ENCODE measurements around the gene ATP13A4. TPM values are rescaled to one million over a fixed set of nuclear protein-coding genes. Genes with fewer than 3 reads are reported as not detected.

Gene ATP13A4
- total RNA-seq, 1 donor from 2014 or later = 13.0 TPM

DNA sequence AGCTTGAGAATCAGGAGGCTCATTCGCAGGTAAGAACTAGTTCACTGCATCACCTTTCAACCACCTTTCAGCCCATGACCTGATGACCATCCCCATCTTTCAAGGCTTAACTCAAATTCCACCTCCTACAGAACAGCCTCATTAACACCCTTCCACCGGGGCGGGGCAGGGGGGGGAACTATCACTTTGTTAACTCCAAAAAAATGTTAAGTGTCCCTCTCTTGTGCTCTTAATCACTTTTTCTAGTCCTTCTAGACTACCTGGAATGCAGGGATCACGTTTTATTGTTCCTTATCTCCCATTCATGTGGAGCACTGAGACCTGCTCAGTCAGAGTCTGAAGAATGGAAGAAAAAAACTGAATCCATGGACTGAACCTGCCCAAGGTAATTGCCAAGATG lies 51.8 kb downstream of the ATP13A4 start:
- Histone ChIP-seq H3K4me3 (no peak overlapping the region), H3K9me3 (no peaks in the 10 kb centered on the region), H3K36me3 (no peaks in the 10 kb centered on the region), H3K27ac (no peak overlapping the region), H3K27me3 (no peaks in the 10 kb centered on the region), H3K4me1 (no peaks in the 10 kb centered on the region)
- TF ChIP-seq, protein P1, sequence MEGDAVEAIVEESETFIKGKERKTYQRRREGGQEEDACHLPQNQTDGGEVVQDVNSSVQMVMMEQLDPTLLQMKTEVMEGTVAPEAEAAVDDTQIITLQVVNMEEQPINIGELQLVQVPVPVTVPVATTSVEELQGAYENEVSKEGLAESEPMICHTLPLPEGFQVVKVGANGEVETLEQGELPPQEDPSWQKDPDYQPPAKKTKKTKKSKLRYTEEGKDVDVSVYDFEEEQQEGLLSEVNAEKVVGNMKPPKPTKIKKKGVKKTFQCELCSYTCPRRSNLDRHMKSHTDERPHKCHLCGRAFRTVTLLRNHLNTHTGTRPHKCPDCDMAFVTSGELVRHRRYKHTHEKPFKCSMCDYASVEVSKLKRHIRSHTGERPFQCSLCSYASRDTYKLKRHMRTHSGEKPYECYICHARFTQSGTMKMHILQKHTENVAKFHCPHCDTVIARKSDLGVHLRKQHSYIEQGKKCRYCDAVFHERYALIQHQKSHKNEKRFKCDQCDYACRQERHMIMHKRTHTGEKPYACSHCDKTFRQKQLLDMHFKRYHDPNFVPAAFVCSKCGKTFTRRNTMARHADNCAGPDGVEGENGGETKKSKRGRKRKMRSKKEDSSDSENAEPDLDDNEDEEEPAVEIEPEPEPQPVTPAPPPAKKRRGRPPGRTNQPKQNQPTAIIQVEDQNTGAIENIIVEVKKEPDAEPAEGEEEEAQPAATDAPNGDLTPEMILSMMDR (IDR thresholded peaks at IDR 0.05) = no peak
- no peak for TF ChIP-seq POLR2AphosphoS5 (IDR thresholded peaks at IDR 0.05; ENCODE audit: insufficient read depth in 1 of 2, low read depth in 1 of 2)
- no peak for TF ChIP-seq POLR2A (IDR thresholded peaks at IDR 0.05)
- no peak for DNase-seq (ENCODE audit: extremely low spot score in 2 of 2)
- intact Hi-C loops (cut with DNase I) = no loop called here

- H3K9me3 ChIP-seq = no peaks in the 10 kb centered on the region
- TF ChIP-seq, protein P1 (IDR thresholded peaks at IDR 0.05) = no peak
- TF ChIP-seq POLR2AphosphoS5 (IDR thresholded peaks at IDR 0.05; ENCODE audit: insufficient read depth in 1 of 2, low read depth in 1 of 2) (no peak), POLR2A (IDR thresholded peaks at IDR 0.05) (no peak)
- no peaks in the 10 kb centered on the region for H3K36me3 ChIP-seq
- no peak overlapping the region for H3K27ac ChIP-seq
- H3K4me1 ChIP-seq = no peaks in the 10 kb centered on the region
- H3K4me3 ChIP-seq = no peak overlapping the region
- H3K27me3 ChIP-seq = no peaks in the 10 kb centered on the region
- no peak for DNase-seq (ENCODE audit: extremely low spot score in 2 of 2)
- intact Hi-C loops (cut with DNase I) = no loop called here
These were observed 54.8 kb downstream of the ATP13A4 start for GRCh38 chr3:193499801-193500485.

GRCh38 chr3:193499136-193499770 lies 55.4 kb downstream of the ATP13A4 start:
- H3K27me3 ChIP-seq = no peaks in the 10 kb centered on the region
- no peak overlapping the region for H3K4me3 ChIP-seq
- intact Hi-C loops (cut with DNase I) = no loop called here
- H3K27ac ChIP-seq = no peak overlapping the region
- no peaks in the 10 kb centered on the region for H3K9me3 ChIP-seq
- no peaks in the 10 kb centered on the region for H3K36me3 ChIP-seq
- H3K4me1 ChIP-seq = no peaks in the 10 kb centered on the region
- TF ChIP-seq POLR2AphosphoS5 (IDR thresholded peaks at IDR 0.05; ENCODE audit: insufficient read depth in 1 of 2, low read depth in 1 of 2) = no peak
- TF ChIP-seq, protein P1 (IDR thresholded peaks at IDR 0.05) = no peak
- no peak for TF ChIP-seq POLR2A (IDR thresholded peaks at IDR 0.05)
- DNase-seq (ENCODE audit: extremely low spot score in 2 of 2) = no peak

DNA sequence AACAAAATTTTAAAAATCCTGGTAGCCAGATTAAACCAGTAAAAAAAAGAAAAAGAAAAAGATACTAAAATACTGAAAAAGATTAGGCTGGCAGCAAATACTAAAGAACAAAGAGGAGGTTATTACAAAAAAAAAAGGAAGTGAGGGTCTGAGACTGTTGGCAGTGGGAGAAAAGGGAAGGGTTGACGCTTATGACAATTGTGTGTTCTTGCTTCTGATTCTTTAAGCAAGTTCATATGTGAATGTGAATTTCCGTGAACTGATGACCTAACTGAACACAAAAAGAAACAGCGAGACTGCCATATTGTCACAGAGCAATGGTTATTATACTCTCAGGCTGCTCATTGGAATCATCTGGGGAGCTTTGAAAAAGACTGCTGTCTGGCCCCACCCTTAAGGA lies 56.5 kb downstream of the ATP13A4 start:
- no peaks in the 10 kb centered on the region for H3K9me3 ChIP-seq
- H3K27ac ChIP-seq = no peak overlapping the region
- no peaks in the 10 kb centered on the region for H3K27me3 ChIP-seq
- no peaks in the 10 kb centered on the region for H3K36me3 ChIP-seq
- intact Hi-C loops (cut with DNase I) = no loop called here
- TF ChIP-seq POLR2A (IDR thresholded peaks at IDR 0.05) = no peak
- TF ChIP-seq, protein P1 (IDR thresholded peaks at IDR 0.05) = no peak
- TF ChIP-seq POLR2AphosphoS5 (IDR thresholded peaks at IDR 0.05; ENCODE audit: insufficient read depth in 1 of 2, low read depth in 1 of 2) = no peak
- DNase-seq (ENCODE audit: extremely low spot score in 2 of 2) = no peak
- H3K4me3 ChIP-seq = no peak overlapping the region
- H3K4me1 ChIP-seq = no peaks in the 10 kb centered on the region

- Histone ChIP-seq H3K36me3 (no peaks in the 10 kb centered on the region), H3K9me3 (no peaks in the 10 kb centered on the region), H3K4me1 (no peaks in the 10 kb centered on the region), H3K27me3 (no peaks in the 10 kb centered on the region), H3K4me3 (no peak overlapping the region), H3K27ac (no peak overlapping the region)
- intact Hi-C loops (cut with DNase I) = no loop called here
- DNase-seq (ENCODE audit: extremely low spot score in 2 of 2) = no peak
- TF ChIP-seq, protein P1 (IDR thresholded peaks at IDR 0.05) = no peak
- TF ChIP-seq POLR2A (IDR thresholded peaks at IDR 0.05) = no peak
- no peak for TF ChIP-seq POLR2AphosphoS5 (IDR thresholded peaks at IDR 0.05; ENCODE audit: insufficient read depth in 1 of 2, low read depth in 1 of 2)
These were observed 58.0 kb downstream of the ATP13A4 start for GRCh38 chr3:193496658-193497057.

All from vagina (tissue), 2 donors.